H9 (cell line): ENCODE measurements around the gene ZBTB12. TPM values are rescaled to one million over a fixed set of nuclear protein-coding genes. Genes with fewer than 3 reads are reported as not detected.

Experiments used
- DNase-seq: peaks from one replicate; pipeline ENCODE4 v3.0.0-alpha.2; 2017
- H2AFZ ChIP-seq: one replicate; pipeline ENCODE4 v1.6.1; 2013; ENCODE audit warnings: mild to moderate bottlenecking, low read length, control low read depth, moderate library complexity
- H2AK5ac ChIP-seq: 2 replicates; pipeline ENCODE4 v1.6.1; 2013; ENCODE audit warnings: low read length, control low read depth, mixed read lengths; ENCODE audit not compliant: insufficient read length
- H2BK120ac ChIP-seq: one replicate; pipeline ENCODE4 v1.6.1; 2013; ENCODE audit warnings: low read depth, mild to moderate bottlenecking, low read length, control low read depth, inconsistent platforms; ENCODE audit not compliant: poor library complexity, severe bottlenecking
- H2BK12ac ChIP-seq: 2 replicates; pipeline ENCODE4 v1.6.1; 2013; ENCODE audit warnings: low read length, control low read depth, mixed read lengths, low read depth; ENCODE audit not compliant: insufficient read length
- H2BK15ac ChIP-seq: 2 replicates; pipeline ENCODE4 v1.6.1; 2013; ENCODE audit warnings: low read depth, low read length, control low read depth
- H2BK20ac ChIP-seq: one replicate; pipeline ENCODE4 v1.6.1; 2013; ENCODE audit warnings: low read depth, mild to moderate bottlenecking, low read length, control low read depth, inconsistent platforms; ENCODE audit not compliant: poor library complexity, severe bottlenecking
- H2BK5ac ChIP-seq: 2 replicates; pipeline ENCODE4 v1.6.1; 2013; ENCODE audit warnings: low read length, control low read depth, mixed read lengths; ENCODE audit not compliant: insufficient read length
- H3K14ac ChIP-seq: 2 replicates; pipeline ENCODE4 v1.6.1; 2013; ENCODE audit warnings: low read length, control low read depth; ENCODE audit not compliant: insufficient read depth
- H3K18ac ChIP-seq: 2 replicates; pipeline ENCODE4 v1.6.1; 2013; ENCODE audit warnings: low read depth, mild to moderate bottlenecking, mixed read lengths, low read length, control low read depth; ENCODE audit not compliant: insufficient read length
- H3K23ac ChIP-seq: 2 replicates; pipeline ENCODE4 v1.6.1; 2013; ENCODE audit warnings: low read length, control low read depth, mixed read lengths, low read depth; ENCODE audit not compliant: insufficient read length
- H3K23me2 ChIP-seq: 2 replicates; pipeline ENCODE4 v1.6.1; 2013; ENCODE audit warnings: low read depth, mild to moderate bottlenecking, mixed read lengths, low read length, control low read depth; ENCODE audit not compliant: insufficient read length, poor library complexity, severe bottlenecking
- H3K27ac ChIP-seq: 2 replicates; pipeline ENCODE4 v1.5.1; 2013; ENCODE audit warnings: low read length, control low read depth, mixed read lengths, low read depth; ENCODE audit not compliant: insufficient read length
- H3K27me3 ChIP-seq: 2 replicates; pipeline ENCODE4 v1.6.1; 2013; ENCODE audit warnings: low read length, control low read depth, inconsistent platforms; ENCODE audit not compliant: insufficient read depth
- H3K4ac ChIP-seq: 2 replicates; pipeline ENCODE4 v1.6.1; 2013; ENCODE audit warnings: low read depth, mild to moderate bottlenecking, control low read depth, inconsistent platforms, low read length, moderate library complexity
- H3K4me1 ChIP-seq: 2 replicates; pipeline ENCODE4 v1.6.1; 2013; ENCODE audit warnings: low read length, control low read depth, inconsistent platforms; ENCODE audit not compliant: insufficient read depth
- H3K4me2 ChIP-seq: 2 replicates; pipeline ENCODE4 v1.6.1; 2013; ENCODE audit warnings: low read length, control low read depth, mixed read lengths; ENCODE audit not compliant: insufficient read length, insufficient read depth
- H3K56ac ChIP-seq: 2 replicates; pipeline ENCODE4 v1.6.1; 2013; ENCODE audit warnings: low read depth, mild to moderate bottlenecking, mixed read lengths, low read length, control low read depth; ENCODE audit not compliant: insufficient read length
- H3K79me1 ChIP-seq: 2 replicates; pipeline ENCODE4 v1.6.1; 2013; ENCODE audit warnings: low read depth, mild to moderate bottlenecking, moderate library complexity, low read length, control low read depth, inconsistent platforms; ENCODE audit not compliant: insufficient read depth, poor library complexity, severe bottlenecking
- H3K79me2 ChIP-seq: 2 replicates; pipeline ENCODE4 v1.6.1; 2013; ENCODE audit warnings: low read length, control low read depth, inconsistent platforms; ENCODE audit not compliant: insufficient read depth
- H3K9ac ChIP-seq: 2 replicates; pipeline ENCODE4 v1.6.1; 2013; ENCODE audit warnings: low read length, control low read depth, mixed read lengths; ENCODE audit not compliant: insufficient read length; ENCODE audit errors: extremely low read depth
- H3K9me3 ChIP-seq: one replicate; pipeline ENCODE4 v1.6.1; 2013; ENCODE audit warnings: low read depth, low read length, inconsistent platforms; ENCODE audit not compliant: control insufficient read depth
- H3T11ph ChIP-seq: one replicate; pipeline ENCODE4 v1.6.1; 2013; ENCODE audit warnings: mild to moderate bottlenecking, low read length, control low read depth, inconsistent platforms
- H4K20me1 ChIP-seq: one replicate; pipeline ENCODE4 v1.6.1; 2013; ENCODE audit not compliant: control insufficient read depth, insufficient read length, insufficient read depth
- H4K5ac ChIP-seq: 2 replicates; pipeline ENCODE4 v1.6.1; 2013; ENCODE audit warnings: low read depth, mild to moderate bottlenecking, mixed read lengths, low read length, control low read depth; ENCODE audit not compliant: insufficient read length
- H4K8ac ChIP-seq: replicated peaks from 2 replicates; pipeline ENCODE4 v1.6.1; 2013; ENCODE audit warnings: low read length, control low read depth, mixed read lengths, low read depth; ENCODE audit not compliant: insufficient read length
- H4K91ac ChIP-seq: 2 replicates; pipeline ENCODE4 v1.6.1; 2013; ENCODE audit warnings: low read depth, mild to moderate bottlenecking, moderate library complexity, mixed read lengths, low read length, control low read depth; ENCODE audit not compliant: insufficient read length
- H3K27ac Mint-ChIP-seq, 3 experiments: 2 replicates in 2 of 3; 3 replicates in 1 of 3; pipeline ENCODE4 v1.8.0; 2020 to 2021; ENCODE audit warnings: mixed read lengths in 3 of 3, mild to moderate bottlenecking in 1 of 3, moderate library complexity in 1 of 3
- H3K27me3 Mint-ChIP-seq: 2 replicates; pipeline ENCODE4 v1.8.0; 2021; ENCODE audit warnings: low read depth, mild to moderate bottlenecking, moderate library complexity, mixed read lengths
- H3K36me3 Mint-ChIP-seq, 3 experiments: 2 replicates in 2 of 3; 3 replicates in 1 of 3; pipeline ENCODE4 v1.8.0; 2020 to 2021; ENCODE audit warnings: low read depth in 3 of 3, mixed read lengths in 3 of 3; ENCODE audit not compliant: insufficient read depth in 1 of 3
- H3K4me1 Mint-ChIP-seq, 2 experiments: 2 replicates each; pipeline ENCODE4 v1.8.0; 2020; ENCODE audit warnings: mixed read lengths in 2 of 2
- H3K4me3 Mint-ChIP-seq, 2 experiments: 2 replicates in 1 of 2; 3 replicates in 1 of 2; pipeline ENCODE4 v1.8.0; 2020 to 2021; ENCODE audit warnings: mild to moderate bottlenecking in 2 of 2, mixed read lengths in 2 of 2, moderate library complexity in 1 of 2
- H3K9me3 Mint-ChIP-seq, 2 experiments: 2 replicates in 1 of 2; 3 replicates in 1 of 2; pipeline ENCODE4 v1.8.0; 2020; ENCODE audit warnings: mild to moderate bottlenecking in 2 of 2, mixed read lengths in 2 of 2, moderate library complexity in 1 of 2
- WGBS: extraction: QIAGEN DNeasy Blood & Tissue Kit; methylation state at CpG from one replicate; pipeline ENCODE4 v1.1.7; 2013; ENCODE audit warnings: missing lambda C conversion rate, low lambda C conversion rate, mixed read lengths; ENCODE audit not compliant: insufficient read length; ENCODE audit errors: extremely low coverage; 5-methylcytosine and 5-hydroxymethylcytosine counted together
- total RNA-seq: library from RNA; stranded (reverse); gene quantifications from 2 replicates; pipeline ENCODE4 v1.2.1, GENCODE V29; 2021
- TF ChIP-seq, protein P1 (sequence below): fragments of 200-600 bp; sonication (generic); conservative IDR thresholded peaks from 3 replicates; pipeline ENCODE4 v1.8.0; 2021; ENCODE audit warnings: antibody characterized with exemption, mild to moderate bottlenecking

Gene ZBTB12
- total RNA-seq, 1 experiment from 2014 or later, result 31.0 TPM

DNA sequence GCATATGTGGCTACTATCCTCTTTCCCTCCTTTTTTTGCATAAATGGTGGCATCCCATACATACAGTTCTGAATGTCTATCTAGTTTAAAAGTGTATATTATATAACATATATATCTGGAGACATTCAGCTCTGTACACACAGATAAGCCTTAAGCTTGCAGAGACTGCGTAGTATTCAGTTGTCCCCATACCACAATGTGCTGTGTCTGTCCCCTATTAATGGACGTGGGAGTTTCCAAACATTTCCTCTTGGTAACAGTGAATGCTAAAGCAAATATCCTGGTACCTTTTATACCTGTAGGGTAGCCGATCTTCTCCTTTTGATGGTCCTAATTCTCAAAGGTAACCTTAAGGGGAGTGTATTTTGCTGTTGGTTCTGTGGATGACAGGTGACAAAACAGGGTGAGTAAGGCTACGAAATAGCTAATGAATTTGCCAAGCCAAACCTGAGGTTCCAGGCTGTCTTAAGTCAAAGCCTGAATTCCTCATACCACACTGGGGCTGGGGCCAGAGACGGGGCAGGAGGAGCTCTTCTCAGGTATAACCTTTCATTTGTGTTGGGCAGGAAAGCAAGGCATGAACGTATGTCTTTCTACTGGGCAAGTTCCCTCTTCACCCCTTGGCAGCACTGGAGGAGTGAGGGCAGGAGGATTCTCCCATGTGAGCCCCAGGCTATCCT, 17.9 kb upstream of the ZBTB12 start:
- no peak overlapping the region for H4K91ac ChIP-seq
- H3K27me3 ChIP-seq, result no peaks in the 10 kb centered on the region
- H3K79me2 ChIP-seq, result no peaks in the 10 kb centered on the region
- no peak overlapping the region for H2BK5ac ChIP-seq
- no peaks in the 10 kb centered on the region for H3K9me3 Mint-ChIP-seq
- no peak overlapping the region for H3K56ac ChIP-seq
- H4K20me1 ChIP-seq, result no peaks in the 10 kb centered on the region
- no peak overlapping the region for H3K4me2 ChIP-seq
- H3K4me1 ChIP-seq, result no peaks in the 10 kb centered on the region
- no CpG with 5 or more reads among the region's 6 CpGs for WGBS
- H3K27ac ChIP-seq, result no peak overlapping the region
- no peak overlapping the region for H2BK12ac ChIP-seq
- H3K23ac ChIP-seq, result no peak overlapping the region
- no peak overlapping the region for H3K27ac Mint-ChIP-seq
- H3K4ac ChIP-seq, result no peak overlapping the region
- H4K5ac ChIP-seq, result no peak overlapping the region
- no peak overlapping the region for H2AK5ac ChIP-seq
- no peak overlapping the region for H3T11ph ChIP-seq
- no peak overlapping the region for H2BK15ac ChIP-seq
- no peaks in the 10 kb centered on the region for H3K27me3 Mint-ChIP-seq
- no peaks in the 10 kb centered on the region for H3K9me3 ChIP-seq
- TF ChIP-seq, protein P1, sequence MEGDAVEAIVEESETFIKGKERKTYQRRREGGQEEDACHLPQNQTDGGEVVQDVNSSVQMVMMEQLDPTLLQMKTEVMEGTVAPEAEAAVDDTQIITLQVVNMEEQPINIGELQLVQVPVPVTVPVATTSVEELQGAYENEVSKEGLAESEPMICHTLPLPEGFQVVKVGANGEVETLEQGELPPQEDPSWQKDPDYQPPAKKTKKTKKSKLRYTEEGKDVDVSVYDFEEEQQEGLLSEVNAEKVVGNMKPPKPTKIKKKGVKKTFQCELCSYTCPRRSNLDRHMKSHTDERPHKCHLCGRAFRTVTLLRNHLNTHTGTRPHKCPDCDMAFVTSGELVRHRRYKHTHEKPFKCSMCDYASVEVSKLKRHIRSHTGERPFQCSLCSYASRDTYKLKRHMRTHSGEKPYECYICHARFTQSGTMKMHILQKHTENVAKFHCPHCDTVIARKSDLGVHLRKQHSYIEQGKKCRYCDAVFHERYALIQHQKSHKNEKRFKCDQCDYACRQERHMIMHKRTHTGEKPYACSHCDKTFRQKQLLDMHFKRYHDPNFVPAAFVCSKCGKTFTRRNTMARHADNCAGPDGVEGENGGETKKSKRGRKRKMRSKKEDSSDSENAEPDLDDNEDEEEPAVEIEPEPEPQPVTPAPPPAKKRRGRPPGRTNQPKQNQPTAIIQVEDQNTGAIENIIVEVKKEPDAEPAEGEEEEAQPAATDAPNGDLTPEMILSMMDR, result no peak
- H3K9ac ChIP-seq, result no peak overlapping the region
- H3K23me2 ChIP-seq, result no peaks in the 10 kb centered on the region
- H3K79me1 ChIP-seq, result no peaks in the 10 kb centered on the region
- no peak overlapping the region for H4K8ac ChIP-seq
- no peak overlapping the region; the same call in 1 of the 2 replicates for H3K14ac ChIP-seq
- no peaks in the 10 kb centered on the region for H3K36me3 Mint-ChIP-seq
- no peak overlapping the region for H2AFZ ChIP-seq
- no peak overlapping the region for H3K4me3 Mint-ChIP-seq
- no peak overlapping the region for H2BK120ac ChIP-seq
- no peak overlapping the region for H3K18ac ChIP-seq
- no peak for DNase-seq
- no peak overlapping the region for H2BK20ac ChIP-seq
- H3K4me1 Mint-ChIP-seq, result 0 out of 4 replicates have a peak, but pooled peaks cover 0 to 2% of the 10 kb centered on the region in 2 experiments
